ENCODE measurements around the gene ZNF618.

Gene ZNF618

DNA sequence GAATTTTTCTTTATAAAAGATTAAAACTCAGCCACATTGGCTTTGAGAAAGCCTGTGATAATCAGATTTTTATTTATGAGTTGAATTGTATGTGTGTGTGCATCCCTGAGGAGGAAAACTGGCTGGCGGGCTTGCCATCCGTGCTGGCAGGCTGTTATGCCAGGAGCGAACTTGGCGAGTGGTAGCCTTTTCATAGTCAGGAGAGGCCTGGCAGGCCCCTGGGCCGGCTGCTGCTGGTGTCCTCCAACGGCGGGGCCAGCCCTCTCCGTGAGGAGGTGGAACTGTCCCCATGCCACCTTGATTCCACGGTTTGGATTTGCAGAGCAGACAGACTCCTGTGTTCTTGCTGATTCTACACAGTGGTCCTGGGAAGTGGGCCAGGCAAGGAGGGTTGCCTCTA is 43.3 kb downstream of the ZNF618 start:
- ATAC-seq (ENCODE audit: insufficient read depth, low read depth): no peak
- Histone ChIP-seq H3K4me1 (ENCODE audit: insufficient read depth, low read length) (no peaks in the 10 kb centered on the region), H3K27ac (ENCODE audit: low read length) (no peak overlapping the region), H3K27me3 (ENCODE audit: insufficient read depth, low read length, poor library complexity) (no peaks in the 10 kb centered on the region), H3K4me2 (ENCODE audit: insufficient read depth, low read length) (no peak overlapping the region), H3K79me2 (ENCODE audit: insufficient read depth, low read length) (no peaks in the 10 kb centered on the region), H3K4me3 (ENCODE audit: low read depth in 1 of 2, low read length in 2 of 2) (no peak overlapping the region), H3K36me3 (ENCODE audit: insufficient read depth, low read length) (no peaks in the 10 kb centered on the region), H4K20me1 (ENCODE audit: insufficient read depth, low read length) (no peaks in the 10 kb centered on the region), H3K9me3 (ENCODE audit: insufficient read depth, low read length, severe bottlenecking) (no peaks in the 10 kb centered on the region), H3K9ac (ENCODE audit: low read depth, low read length) (no peak overlapping the region), H2AFZ (ENCODE audit: low read depth, low read length) (no peak overlapping the region)
- no peak for DNase-seq
- TF ChIP-seq, protein P1, sequence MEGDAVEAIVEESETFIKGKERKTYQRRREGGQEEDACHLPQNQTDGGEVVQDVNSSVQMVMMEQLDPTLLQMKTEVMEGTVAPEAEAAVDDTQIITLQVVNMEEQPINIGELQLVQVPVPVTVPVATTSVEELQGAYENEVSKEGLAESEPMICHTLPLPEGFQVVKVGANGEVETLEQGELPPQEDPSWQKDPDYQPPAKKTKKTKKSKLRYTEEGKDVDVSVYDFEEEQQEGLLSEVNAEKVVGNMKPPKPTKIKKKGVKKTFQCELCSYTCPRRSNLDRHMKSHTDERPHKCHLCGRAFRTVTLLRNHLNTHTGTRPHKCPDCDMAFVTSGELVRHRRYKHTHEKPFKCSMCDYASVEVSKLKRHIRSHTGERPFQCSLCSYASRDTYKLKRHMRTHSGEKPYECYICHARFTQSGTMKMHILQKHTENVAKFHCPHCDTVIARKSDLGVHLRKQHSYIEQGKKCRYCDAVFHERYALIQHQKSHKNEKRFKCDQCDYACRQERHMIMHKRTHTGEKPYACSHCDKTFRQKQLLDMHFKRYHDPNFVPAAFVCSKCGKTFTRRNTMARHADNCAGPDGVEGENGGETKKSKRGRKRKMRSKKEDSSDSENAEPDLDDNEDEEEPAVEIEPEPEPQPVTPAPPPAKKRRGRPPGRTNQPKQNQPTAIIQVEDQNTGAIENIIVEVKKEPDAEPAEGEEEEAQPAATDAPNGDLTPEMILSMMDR (IDR thresholded peaks at IDR 0.05; ENCODE audit: borderline replicate concordance, extremely low read depth, low read length, poor library complexity, severe bottlenecking): no peak
- TF ChIP-seq EZH2 (IDR thresholded peaks at IDR 0.05; ENCODE audit: borderline replicate concordance, low read depth, low read length, severe bottlenecking): no peak

- Histone ChIP-seq H3K4me2 (ENCODE audit: insufficient read depth, low read length) (no peak overlapping the region), H3K9ac (ENCODE audit: low read depth, low read length) (no peak overlapping the region), H3K9me3 (ENCODE audit: insufficient read depth, low read length, severe bottlenecking) (no peaks in the 10 kb centered on the region), H2AFZ (ENCODE audit: low read depth, low read length) (no peak overlapping the region), H4K20me1 (ENCODE audit: insufficient read depth, low read length) (no peaks in the 10 kb centered on the region), H3K36me3 (ENCODE audit: insufficient read depth, low read length) (no peaks in the 10 kb centered on the region), H3K4me1 (ENCODE audit: insufficient read depth, low read length) (no peaks in the 10 kb centered on the region), H3K27me3 (ENCODE audit: insufficient read depth, low read length, poor library complexity) (no peaks in the 10 kb centered on the region), H3K27ac (ENCODE audit: low read length) (no peak overlapping the region), H3K79me2 (ENCODE audit: insufficient read depth, low read length) (no peaks in the 10 kb centered on the region), H3K4me3 (ENCODE audit: low read depth in 1 of 2, low read length in 2 of 2) (no peak overlapping the region)
- DNase-seq (no peak), ATAC-seq (ENCODE audit: insufficient read depth, low read depth) (no peak)
- TF ChIP-seq, protein P1 (IDR thresholded peaks at IDR 0.05; ENCODE audit: borderline replicate concordance, extremely low read depth, low read length, poor library complexity, severe bottlenecking): no peak
- TF ChIP-seq EZH2 (IDR thresholded peaks at IDR 0.05; ENCODE audit: borderline replicate concordance, low read depth, low read length, severe bottlenecking): no peak
These were observed 43.8 kb downstream of the ZNF618 start for GRCh38 chr9:113919871-113920270.

- H3K4me1 ChIP-seq (ENCODE audit: insufficient read depth, low read length): no peaks in the 10 kb centered on the region
- H2AFZ ChIP-seq (ENCODE audit: low read depth, low read length): no peak overlapping the region
- H3K36me3 ChIP-seq (ENCODE audit: insufficient read depth, low read length): no peaks in the 10 kb centered on the region
- H3K27ac ChIP-seq (ENCODE audit: low read length): no peak overlapping the region
- H3K4me3 ChIP-seq (ENCODE audit: low read depth in 1 of 2, low read length in 2 of 2): no peak overlapping the region
- ATAC-seq (ENCODE audit: insufficient read depth, low read depth) (no peak), DNase-seq (no peak)
- no peaks in the 10 kb centered on the region for H3K27me3 ChIP-seq (ENCODE audit: insufficient read depth, low read length, poor library complexity)
- TF ChIP-seq, protein P1 (IDR thresholded peaks at IDR 0.05; ENCODE audit: borderline replicate concordance, extremely low read depth, low read length, poor library complexity, severe bottlenecking): no peak
- TF ChIP-seq EZH2 (IDR thresholded peaks at IDR 0.05; ENCODE audit: borderline replicate concordance, low read depth, low read length, severe bottlenecking): no peak
- no peaks in the 10 kb centered on the region for H3K79me2 ChIP-seq (ENCODE audit: insufficient read depth, low read length)
- no peaks in the 10 kb centered on the region for H4K20me1 ChIP-seq (ENCODE audit: insufficient read depth, low read length)
- H3K9ac ChIP-seq (ENCODE audit: low read depth, low read length): no peak overlapping the region
- H3K9me3 ChIP-seq (ENCODE audit: insufficient read depth, low read length, severe bottlenecking): no peaks in the 10 kb centered on the region
- H3K4me2 ChIP-seq (ENCODE audit: insufficient read depth, low read length): no peak overlapping the region
These were observed 44.8 kb downstream of the ZNF618 start for GRCh38 chr9:113920872-113921271.

DNA sequence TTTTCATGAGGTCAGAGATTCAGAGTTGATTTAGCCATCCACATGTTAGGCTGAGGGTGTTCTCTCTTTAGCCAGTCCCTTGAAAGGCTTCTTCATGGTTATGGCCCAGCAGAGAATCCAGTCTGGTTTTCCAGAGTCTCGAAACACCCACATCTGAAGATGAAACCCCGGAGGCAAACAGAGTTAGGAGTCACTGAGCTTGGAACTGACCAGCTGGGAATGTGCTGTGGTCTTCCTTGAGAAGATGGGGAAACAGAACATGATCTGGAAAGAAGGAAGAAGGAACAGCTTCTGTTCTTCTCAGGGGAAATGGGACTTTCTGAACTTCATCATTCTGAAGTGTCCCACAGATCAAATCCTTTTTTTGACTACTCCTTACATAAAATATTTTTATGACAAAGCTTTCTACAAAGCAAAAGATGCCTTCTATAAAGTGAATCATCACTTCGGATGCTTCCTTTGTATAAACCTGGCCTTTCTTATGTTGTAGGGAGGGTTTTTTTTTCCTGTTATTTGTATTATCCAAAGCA is 45.4 kb downstream of the ZNF618 start:
- DNase-seq (no peak), ATAC-seq (ENCODE audit: insufficient read depth, low read depth) (no peak)
- Histone ChIP-seq H3K4me3 (ENCODE audit: low read depth in 1 of 2, low read length in 2 of 2) (no peak overlapping the region), H4K20me1 (ENCODE audit: insufficient read depth, low read length) (no peaks in the 10 kb centered on the region), H3K36me3 (ENCODE audit: insufficient read depth, low read length) (no peaks in the 10 kb centered on the region), H2AFZ (ENCODE audit: low read depth, low read length) (no peak overlapping the region), H3K4me1 (ENCODE audit: insufficient read depth, low read length) (no peaks in the 10 kb centered on the region), H3K9me3 (ENCODE audit: insufficient read depth, low read length, severe bottlenecking) (no peaks in the 10 kb centered on the region), H3K27me3 (ENCODE audit: insufficient read depth, low read length, poor library complexity) (no peaks in the 10 kb centered on the region), H3K4me2 (ENCODE audit: insufficient read depth, low read length) (no peak overlapping the region), H3K79me2 (ENCODE audit: insufficient read depth, low read length) (no peaks in the 10 kb centered on the region), H3K9ac (ENCODE audit: low read depth, low read length) (no peak overlapping the region), H3K27ac (ENCODE audit: low read length) (no peak overlapping the region)
- TF ChIP-seq EZH2 (IDR thresholded peaks at IDR 0.05; ENCODE audit: borderline replicate concordance, low read depth, low read length, severe bottlenecking): no peak
- TF ChIP-seq, protein P1 (IDR thresholded peaks at IDR 0.05; ENCODE audit: borderline replicate concordance, extremely low read depth, low read length, poor library complexity, severe bottlenecking): no peak
